A549 (cell line): ENCODE data around the gene CD19.

ENCODE experiments used
- CBX8 ChIP-seq: fragments of 200-600 bp; sonication (generic); IDR thresholded peaks from 2 replicates; pipeline ENCODE4 v1.6.1; 2016
- CEBPB ChIP-seq, 2 experiments: fragments of >200 bp in 1 of 2; sonication (Bioruptor Twin) in 1 of 2; formaldehyde crosslinking in 1 of 2; IDR thresholded peaks; 2 replicates each; pipeline ENCODE4 v1.6.1; 2012 to 2016
- EP300 ChIP-seq, 2 experiments: fragments of >200 bp; sonication (Bioruptor Twin); formaldehyde crosslinking; IDR thresholded peaks; 2 replicates in 1 of 2; 3 replicates in 1 of 2; pipeline ENCODE4 v1.6.1; 2016 to 2017
- POLR2A ChIP-seq: IDR thresholded peaks from 2 replicates; pipeline ENCODE4 v1.6.1; 2012; ENCODE audit warnings: mild to moderate bottlenecking, low read length
- RARB ChIP-seq: fragments of 250-450 bp; sonication (Bioruptor Pico); IDR thresholded peaks from 2 replicates; pipeline ENCODE4 v1.8.0; 2021; ENCODE audit warnings: mild to moderate bottlenecking, moderate library complexity
- TF ChIP-seq, protein P1 (sequence below): fragments of >200 bp; sonication (Bioruptor Twin); formaldehyde crosslinking; IDR thresholded peaks from 3 replicates; pipeline ENCODE4 v1.5.1; 2016

DNA sequence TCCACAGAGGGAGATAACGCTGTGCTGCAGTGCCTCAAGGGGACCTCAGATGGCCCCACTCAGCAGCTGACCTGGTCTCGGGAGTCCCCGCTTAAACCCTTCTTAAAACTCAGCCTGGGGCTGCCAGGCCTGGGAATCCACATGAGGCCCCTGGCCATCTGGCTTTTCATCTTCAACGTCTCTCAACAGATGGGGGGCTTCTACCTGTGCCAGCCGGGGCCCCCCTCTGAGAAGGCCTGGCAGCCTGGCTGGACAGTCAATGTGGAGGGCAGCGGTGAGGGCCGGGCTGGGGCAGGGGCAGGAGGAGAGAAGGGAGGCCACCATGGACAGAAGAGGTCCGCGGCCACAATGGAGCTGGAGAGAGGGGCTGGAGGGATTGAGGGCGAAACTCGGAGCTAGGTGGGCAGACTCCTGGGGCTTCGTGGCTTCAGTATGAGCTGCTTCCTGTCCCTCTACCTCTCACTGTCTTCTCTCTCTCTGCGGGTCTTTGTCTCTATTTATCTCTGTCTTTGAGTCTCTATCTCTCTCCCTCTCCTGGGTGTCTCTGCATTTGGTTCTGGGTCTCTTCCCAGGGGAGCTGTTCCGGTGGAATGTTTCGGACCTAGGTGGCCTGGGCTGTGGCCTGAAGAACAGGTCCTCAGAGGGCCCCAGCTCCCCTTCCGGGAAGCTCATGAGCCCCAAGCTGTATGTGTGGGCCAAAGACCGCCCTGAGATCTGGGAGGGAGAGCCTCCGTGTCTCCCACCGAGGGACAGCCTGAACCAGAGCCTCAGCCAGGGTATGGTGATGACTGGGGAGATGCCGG is 769 bp downstream of the CD19 start:
- TF ChIP-seq CBX8: no peak
- no peak for TF ChIP-seq POLR2A
- TF ChIP-seq, protein P1, sequence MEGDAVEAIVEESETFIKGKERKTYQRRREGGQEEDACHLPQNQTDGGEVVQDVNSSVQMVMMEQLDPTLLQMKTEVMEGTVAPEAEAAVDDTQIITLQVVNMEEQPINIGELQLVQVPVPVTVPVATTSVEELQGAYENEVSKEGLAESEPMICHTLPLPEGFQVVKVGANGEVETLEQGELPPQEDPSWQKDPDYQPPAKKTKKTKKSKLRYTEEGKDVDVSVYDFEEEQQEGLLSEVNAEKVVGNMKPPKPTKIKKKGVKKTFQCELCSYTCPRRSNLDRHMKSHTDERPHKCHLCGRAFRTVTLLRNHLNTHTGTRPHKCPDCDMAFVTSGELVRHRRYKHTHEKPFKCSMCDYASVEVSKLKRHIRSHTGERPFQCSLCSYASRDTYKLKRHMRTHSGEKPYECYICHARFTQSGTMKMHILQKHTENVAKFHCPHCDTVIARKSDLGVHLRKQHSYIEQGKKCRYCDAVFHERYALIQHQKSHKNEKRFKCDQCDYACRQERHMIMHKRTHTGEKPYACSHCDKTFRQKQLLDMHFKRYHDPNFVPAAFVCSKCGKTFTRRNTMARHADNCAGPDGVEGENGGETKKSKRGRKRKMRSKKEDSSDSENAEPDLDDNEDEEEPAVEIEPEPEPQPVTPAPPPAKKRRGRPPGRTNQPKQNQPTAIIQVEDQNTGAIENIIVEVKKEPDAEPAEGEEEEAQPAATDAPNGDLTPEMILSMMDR: no peak
- TF ChIP-seq CEBPB (IDR thresholded peaks at IDR 0.05): no peak
- no peak for TF ChIP-seq EP300 (IDR thresholded peaks at IDR 0.05)
- no peak for TF ChIP-seq RARB
